Progenitor cell of endocrine pancreas (in vitro differentiated cells): ENCODE measurements around the gene FAM227B. TPM values are rescaled to one million over a fixed set of nuclear protein-coding genes. Genes with fewer than 3 reads are reported as not detected.

ENCODE experiments used
- DNase-seq: peaks from one replicate; pipeline ENCODE4 v3.0.0; 2021; ENCODE audit warnings: low spot score; ENCODE audit not compliant: unreplicated experiment
- H3K27ac Mint-ChIP-seq: 2 replicates; pipeline ENCODE4 v1.8.0; 2021; ENCODE audit warnings: mild to moderate bottlenecking, moderate library complexity, mixed read lengths
- H3K27me3 Mint-ChIP-seq: 2 replicates; pipeline ENCODE4 v1.8.0; 2021; ENCODE audit warnings: mixed read lengths
- H3K36me3 Mint-ChIP-seq: 2 replicates; pipeline ENCODE4 v1.8.0; 2022; ENCODE audit warnings: mixed read lengths; ENCODE audit not compliant: insufficient read depth
- H3K4me1 Mint-ChIP-seq: 2 replicates; pipeline ENCODE4 v1.8.0; 2021; ENCODE audit warnings: low read depth, mixed read lengths
- H3K4me3 Mint-ChIP-seq: 2 replicates; pipeline ENCODE4 v1.8.0; 2021; ENCODE audit warnings: low read depth, mild to moderate bottlenecking, moderate library complexity, mixed read lengths
- H3K9me3 Mint-ChIP-seq: 2 replicates; pipeline ENCODE4 v1.8.0; 2021; ENCODE audit warnings: low read depth, mixed read lengths
- CTCF ChIP-seq: fragments of 200-600 bp; sonication (generic); IDR thresholded peaks from one replicate; pipeline ENCODE4 v1.5.0; 2021; ENCODE audit warnings: antibody characterized with exemption, mild to moderate bottlenecking; ENCODE audit not compliant: unreplicated experiment
- total RNA-seq: library from RNA; stranded (reverse); gene quantifications from 2 replicates; pipeline ENCODE4 v1.2.1, GENCODE V29; 2021

Gene FAM227B
- total RNA-seq, 1 donor from 2014 or later: 8.9 TPM

GRCh38 chr15:49428409-49429095 lies 192.1 kb downstream of the FAM227B start:
- DNase-seq: no peak
- no peaks in the 10 kb centered on the region for H3K36me3 Mint-ChIP-seq
- no peak overlapping the region for H3K27ac Mint-ChIP-seq
- TF ChIP-seq CTCF: no peak
- H3K9me3 Mint-ChIP-seq: no peaks in the 10 kb centered on the region
- no peaks in the 10 kb centered on the region for H3K4me1 Mint-ChIP-seq
- peaks cover 3% of the 10 kb centered on the region for H3K27me3 Mint-ChIP-seq
- H3K4me3 Mint-ChIP-seq: no peak overlapping the region

- no peaks in the 10 kb centered on the region for H3K36me3 Mint-ChIP-seq
- H3K27me3 Mint-ChIP-seq: peaks cover 3% of the 10 kb centered on the region
- no peaks in the 10 kb centered on the region for H3K9me3 Mint-ChIP-seq
- H3K27ac Mint-ChIP-seq: no peak overlapping the region
- DNase-seq: no peak
- no peak overlapping the region for H3K4me3 Mint-ChIP-seq
- no peaks in the 10 kb centered on the region for H3K4me1 Mint-ChIP-seq
- no peak for TF ChIP-seq CTCF
Measured at GRCh38 chr15:49427372-49427771, 193.2 kb downstream of the FAM227B start.

- H3K36me3 Mint-ChIP-seq: no peaks in the 10 kb centered on the region
- H3K4me1 Mint-ChIP-seq: no peaks in the 10 kb centered on the region
- no peaks in the 10 kb centered on the region for H3K27me3 Mint-ChIP-seq
- TF ChIP-seq CTCF: no peak
- H3K4me3 Mint-ChIP-seq: no peak overlapping the region
- no peak overlapping the region for H3K27ac Mint-ChIP-seq
- H3K9me3 Mint-ChIP-seq: no peaks in the 10 kb centered on the region
- no peak for DNase-seq
Measured at GRCh38 chr15:49424954-49425353, 195.7 kb downstream of the FAM227B start.

GRCh38 chr15:49423901-49424550 lies 196.6 kb downstream of the FAM227B start:
- H3K36me3 Mint-ChIP-seq: no peaks in the 10 kb centered on the region
- no peaks in the 10 kb centered on the region for H3K27me3 Mint-ChIP-seq
- no peak for DNase-seq
- H3K4me3 Mint-ChIP-seq: no peak overlapping the region
- H3K4me1 Mint-ChIP-seq: no peaks in the 10 kb centered on the region
- no peak overlapping the region for H3K27ac Mint-ChIP-seq
- no peaks in the 10 kb centered on the region for H3K9me3 Mint-ChIP-seq
- no peak for TF ChIP-seq CTCF

- DNase-seq: no peak
- H3K36me3 Mint-ChIP-seq: no peaks in the 10 kb centered on the region
- H3K9me3 Mint-ChIP-seq: no peaks in the 10 kb centered on the region
- no peak within 1 kb of the TSS for H3K27ac Mint-ChIP-seq
- TF ChIP-seq CTCF: no peak
- H3K4me3 Mint-ChIP-seq: no peak within 1 kb of the TSS
- H3K4me1 Mint-ChIP-seq: peaks cover 1% of the 10 kb centered on the region
- H3K27me3 Mint-ChIP-seq: no peaks in the 10 kb centered on the region
Measured at GRCh38 chr15:49423021-49423420, 197.6 kb downstream of the FAM227B start, which contains the start of gene FGF7. FGF7 (plus strand) TSS chr15:49423242; CDS start chr15:49424298, 1,056 bp downstream.
